GM18520 (cell line): ENCODE results near the gene AP1S3.
"Not testable (repeated sequence)": the region's sequence is repeated elsewhere in the genome, so short reads cannot be mapped to it uniquely, and the experiment has no call there.

Experiments used
- ATAC-seq: cut with Tn5 transposase; IDR thresholded peaks from one replicate; pipeline ENCODE4 v1.9.1; 2021; ENCODE audit not compliant: unreplicated experiment

The AP1S3 gene

GRCh38 chr2:223854741-223855140 is 17.4 kb upstream of the AP1S3 start:
- no peak for ATAC-seq

- no peak for ATAC-seq
Measured at GRCh38 chr2:223853425-223853837, 16.0 kb upstream of the AP1S3 start.

GRCh38 chr2:223852281-223852795 is 15.0 kb upstream of the AP1S3 start:
- ATAC-seq = no peak

GRCh38 chr2:223847410-223847809 is 10.0 kb upstream of the AP1S3 start:
- no peak for ATAC-seq

- ATAC-seq = no peak
Measured at GRCh38 chr2:223846515-223846914, 9.1 kb upstream of the AP1S3 start.

GRCh38 chr2:223841436-223842190 is 4.2 kb upstream of the AP1S3 start:
- ATAC-seq = no peak

GRCh38 chr2:223835701-223836532 is 1.5 kb downstream of the AP1S3 start:
- ATAC-seq = peak; percentile 28

GRCh38 chr2:223834431-223834830 is 3.0 kb downstream of the AP1S3 start:
- no peak for ATAC-seq

- no peak for ATAC-seq
Measured at GRCh38 chr2:223832241-223832903, 5.0 kb downstream of the AP1S3 start.

- no peak for ATAC-seq
Measured at GRCh38 chr2:223829128-223829527, 8.3 kb downstream of the AP1S3 start.

GRCh38 chr2:223828314-223828713 is 9.1 kb downstream of the AP1S3 start:
- no peak for ATAC-seq

GRCh38 chr2:223826995-223827394 is 10.4 kb downstream of the AP1S3 start:
- ATAC-seq = no peak

GRCh38 chr2:223824301-223824700 is 13.1 kb downstream of the AP1S3 start:
- no peak for ATAC-seq

- peak; percentile 50 for ATAC-seq
Measured at GRCh38 chr2:223822818-223823217, 14.6 kb downstream of the AP1S3 start.

GRCh38 chr2:223820549-223820948 is 16.8 kb downstream of the AP1S3 start:
- no peak for ATAC-seq

- no peak for ATAC-seq
Measured at GRCh38 chr2:223819891-223820290, 17.5 kb downstream of the AP1S3 start.

- ATAC-seq = no peak
Measured at GRCh38 chr2:223815884-223816570, 21.4 kb downstream of the AP1S3 start.

- ATAC-seq = no peak
Measured at GRCh38 chr2:223815186-223815883, 22.0 kb downstream of the AP1S3 start.

- not testable (repeated sequence) for ATAC-seq
Measured at GRCh38 chr2:223814764-223815163, 22.6 kb downstream of the AP1S3 start.

GRCh38 chr2:223813329-223813728 is 24.1 kb downstream of the AP1S3 start:
- ATAC-seq = no peak
